ENCODE measurements around the gene HSDL1.

The HSDL1 gene

DNA sequence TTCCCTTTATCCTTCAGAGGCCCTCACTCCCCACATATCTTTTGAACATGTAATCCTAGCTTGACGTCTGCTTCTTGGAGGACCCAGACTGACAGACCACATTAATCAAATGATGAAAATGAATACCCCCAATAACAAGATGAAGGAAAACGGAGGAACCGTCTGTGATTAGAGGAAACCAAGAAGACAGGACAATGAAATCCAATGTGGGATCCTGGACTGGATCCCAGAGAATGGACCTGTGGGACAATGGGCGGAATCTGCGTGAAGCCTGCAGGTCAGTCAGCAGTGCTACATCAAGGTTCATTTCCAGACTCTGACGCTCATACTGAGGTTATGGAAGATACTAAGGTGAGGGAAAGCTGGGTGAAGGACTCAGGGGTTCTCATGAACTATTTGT lies 64.2 kb downstream of the HSDL1 start:
- H3K9ac ChIP-seq (ENCODE audit: low read depth, low read length) = no peak overlapping the region
- no peaks in the 10 kb centered on the region for H3K4me1 ChIP-seq (ENCODE audit: insufficient read depth, low read length)
- H3K9me3 ChIP-seq (ENCODE audit: control insufficient read depth, insufficient read depth, low read length) = no peaks in the 10 kb centered on the region
- H3K36me3 ChIP-seq (ENCODE audit: insufficient read depth, low read length) = no peaks in the 10 kb centered on the region; the same call in none of the 2 replicates

DNA sequence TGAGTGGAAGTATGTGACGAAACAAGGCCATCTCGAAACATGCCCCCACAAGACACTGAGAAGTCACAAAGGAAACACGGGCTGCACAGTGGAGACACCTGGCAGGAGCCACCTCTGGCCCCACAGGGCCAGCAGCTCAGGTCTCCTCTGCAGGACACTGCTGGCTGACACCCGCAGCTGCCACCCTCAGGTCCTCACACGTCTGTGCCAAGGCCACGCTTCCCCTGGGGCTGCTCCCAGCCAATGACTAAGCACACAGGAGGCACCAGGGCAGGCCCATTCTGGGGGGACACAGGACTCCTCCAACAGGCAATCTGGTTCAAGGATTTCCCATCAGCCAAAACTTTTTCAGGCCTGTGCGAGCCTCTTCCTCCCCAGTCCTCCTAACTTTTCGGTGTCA lies 64.6 kb downstream of the HSDL1 start:
- no peaks in the 10 kb centered on the region for H3K9me3 ChIP-seq (ENCODE audit: control insufficient read depth, insufficient read depth, low read length)
- no peak overlapping the region for H3K9ac ChIP-seq (ENCODE audit: low read depth, low read length)
- no peaks in the 10 kb centered on the region; the same call in none of the 2 replicates for H3K36me3 ChIP-seq (ENCODE audit: insufficient read depth, low read length)
- no peaks in the 10 kb centered on the region for H3K4me1 ChIP-seq (ENCODE audit: insufficient read depth, low read length)

DNA sequence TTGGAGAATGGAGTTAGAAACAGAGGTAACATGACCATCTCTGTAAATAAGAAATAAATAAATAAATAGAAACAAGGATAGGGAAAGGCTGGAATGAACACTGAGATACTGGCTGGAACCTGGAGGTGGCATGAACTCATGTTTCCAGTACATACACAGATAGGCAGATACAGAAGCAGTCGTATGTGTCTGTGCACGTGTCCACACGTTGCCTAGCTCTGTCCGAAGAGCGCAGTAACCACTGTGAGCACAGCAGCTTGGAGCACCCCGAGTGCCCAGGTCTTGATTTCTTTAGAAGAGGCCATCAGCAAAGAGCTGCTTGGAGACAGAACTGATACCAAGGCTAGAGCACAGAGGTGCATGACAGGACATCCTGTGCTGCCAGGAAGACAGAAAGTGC lies 65.3 kb downstream of the HSDL1 start:
- Histone ChIP-seq H3K9me3 (ENCODE audit: control insufficient read depth, insufficient read depth, low read length) (no peaks in the 10 kb centered on the region), H3K9ac (ENCODE audit: low read depth, low read length) (no peak overlapping the region), H3K4me1 (ENCODE audit: insufficient read depth, low read length) (no peaks in the 10 kb centered on the region), H3K36me3 (ENCODE audit: insufficient read depth, low read length) (peaks cover 6% of the 10 kb centered on the region)

DNA sequence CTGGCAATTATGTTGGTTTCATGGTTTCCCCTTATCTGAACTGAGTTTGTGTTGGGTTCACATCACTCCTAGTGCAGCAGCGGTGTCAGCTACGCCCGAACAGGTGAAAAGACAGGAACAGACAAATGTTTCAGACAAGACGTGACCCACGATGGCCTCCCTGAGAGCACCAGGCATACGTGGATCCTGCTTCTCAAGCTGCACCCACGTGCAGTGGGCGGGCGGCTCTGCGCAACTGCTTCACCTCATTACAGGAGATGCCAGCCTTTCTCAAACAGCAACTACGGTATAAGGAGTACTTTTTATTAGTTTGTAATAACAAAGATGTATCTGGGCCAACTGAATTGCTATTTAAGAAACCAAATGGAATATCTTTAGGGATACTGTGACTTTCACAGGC lies 69.6 kb downstream of the HSDL1 start:
- no peaks in the 10 kb centered on the region for H3K9me3 ChIP-seq (ENCODE audit: control insufficient read depth, insufficient read depth, low read length)
- H3K36me3 ChIP-seq (ENCODE audit: insufficient read depth, low read length) = peaks cover 12% of the 10 kb centered on the region
- no peak overlapping the region for H3K9ac ChIP-seq (ENCODE audit: low read depth, low read length)
- H3K4me1 ChIP-seq (ENCODE audit: insufficient read depth, low read length) = no peaks in the 10 kb centered on the region

DNA sequence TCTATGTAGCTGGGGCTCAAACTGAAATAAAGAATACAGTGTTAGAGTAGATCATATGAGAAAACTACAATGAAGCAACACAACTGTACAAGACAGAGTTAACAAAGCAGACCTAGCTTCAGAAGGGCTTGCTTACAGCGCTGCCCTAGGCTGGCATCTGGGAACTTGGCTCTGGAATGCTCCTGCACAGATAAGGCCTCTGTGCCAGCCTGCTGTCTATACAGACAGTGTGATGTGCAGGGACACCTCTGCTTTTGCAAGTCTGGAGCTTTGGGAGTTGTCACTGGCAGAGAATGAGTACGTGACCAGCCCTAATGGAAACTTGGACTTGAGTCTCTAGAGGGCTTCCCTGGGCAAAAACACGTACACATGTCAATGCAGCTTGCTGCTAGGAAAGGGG lies 70.3 kb downstream of the HSDL1 start:
- Histone ChIP-seq H3K9ac (ENCODE audit: low read depth, low read length) (no peak overlapping the region), H3K36me3 (ENCODE audit: insufficient read depth, low read length) (peaks cover 12% of the 10 kb centered on the region), H3K4me1 (ENCODE audit: insufficient read depth, low read length) (no peaks in the 10 kb centered on the region), H3K9me3 (ENCODE audit: control insufficient read depth, insufficient read depth, low read length) (no peaks in the 10 kb centered on the region)
